Liver (tissue), 9 donors: ENCODE results near the gene PPP1R11. TPM values are rescaled to one million over a fixed set of nuclear protein-coding genes. Genes with fewer than 3 reads are reported as not detected.

Experiments used
- DNase-seq: peaks from one replicate; pipeline ENCODE4 v3.0.0-alpha.2; 2017; ENCODE audit warnings: low spot score
- H3K27ac ChIP-seq, 2 donors: one replicate each; pipeline ENCODE4 v1.7.0; 2013; ENCODE audit warnings: inconsistent platforms in 2 of 2, low read length in 2 of 2, control low read depth in 1 of 2, low read depth in 1 of 2, mild to moderate bottlenecking in 1 of 2
- H3K27me3 ChIP-seq, 4 donors: one replicate each; pipeline versions ENCODE4 v1.6.1 to v1.7.0; 2013; ENCODE audit warnings: low read length in 3 of 4, inconsistent platforms in 1 of 4, mild to moderate bottlenecking in 1 of 4, moderate library complexity in 1 of 4; ENCODE audit not compliant: control insufficient read depth in 4 of 4, insufficient read depth in 4 of 4
- H3K36me3 ChIP-seq, 4 donors: one replicate each; pipeline versions ENCODE4 v1.6.1 to v1.7.0; 2013; ENCODE audit warnings: low read length in 3 of 4, mild to moderate bottlenecking in 3 of 4, low read depth in 1 of 4, moderate library complexity in 1 of 4; ENCODE audit not compliant: control insufficient read depth in 4 of 4, insufficient read depth in 3 of 4
- H3K4me1 ChIP-seq, 4 donors: one replicate each; pipeline versions ENCODE4 v1.6.1 to v1.7.0; 2013; ENCODE audit warnings: low read length in 3 of 4, mild to moderate bottlenecking in 3 of 4, moderate library complexity in 1 of 4; ENCODE audit not compliant: control insufficient read depth in 4 of 4, insufficient read depth in 4 of 4
- H3K4me3 ChIP-seq, 3 donors: one replicate each; pipeline versions ENCODE4 v1.6.1 to v1.7.0; 2013; ENCODE audit warnings: low read length in 3 of 3, control low read depth in 1 of 3, low read depth in 1 of 3, mild to moderate bottlenecking in 1 of 3
- H3K9ac ChIP-seq, 2 donors: one replicate each; pipeline ENCODE4 v1.7.0; 2013; ENCODE audit warnings: low read length in 2 of 2, mild to moderate bottlenecking in 2 of 2, moderate library complexity in 2 of 2, control low read depth in 1 of 2, low read depth in 1 of 2
- H3K9me3 ChIP-seq, 4 donors: one replicate each; pipeline versions ENCODE4 v1.6.1 to v1.7.0; 2013; ENCODE audit warnings: low read length in 3 of 4; ENCODE audit not compliant: control insufficient read depth in 4 of 4
- ATF3 ChIP-seq: IDR thresholded peaks from 2 replicates; pipeline ENCODE4 v1.6.1; 2016; ENCODE audit warnings: antibody characterized with exemption
- CTCF ChIP-seq: fragments of 150-350 bp; IDR thresholded peaks from 2 replicates; pipeline ENCODE4 v1.5.1; 2017; ENCODE audit warnings: improper control_type of control experiment, low read depth, low read length; ENCODE audit not compliant: missing input control
- EGR1 ChIP-seq, 2 donors: IDR thresholded peaks; 2 replicates each; pipeline ENCODE4 v1.6.1; 2016 to 2018; ENCODE audit warnings: antibody characterized with exemption in 2 of 2, low read depth in 2 of 2
- FOXA2 ChIP-seq: IDR thresholded peaks from 2 replicates; pipeline ENCODE4 v1.6.1; 2016; ENCODE audit warnings: antibody characterized with exemption
- GABPA ChIP-seq, 2 donors: IDR thresholded peaks in 1 of 2; conservative IDR thresholded peaks in 1 of 2; 2 replicates each; pipeline ENCODE4 v1.6.1; 2016; ENCODE audit warnings: antibody characterized with exemption in 2 of 2, mild to moderate bottlenecking in 1 of 2, moderate library complexity in 1 of 2
- HNF4A ChIP-seq, 2 donors: conservative IDR thresholded peaks; 2 replicates each; pipeline ENCODE4 v1.6.1; 2016; ENCODE audit warnings: antibody characterized with exemption in 2 of 2, mild to moderate bottlenecking in 2 of 2
- HNF4G ChIP-seq: IDR thresholded peaks from 2 replicates; pipeline ENCODE4 v1.6.1; 2016; ENCODE audit warnings: antibody characterized with exemption
- JUND ChIP-seq, 2 donors: IDR thresholded peaks; 2 replicates each; pipeline ENCODE4 v1.6.1; 2016; ENCODE audit warnings: antibody characterized with exemption in 2 of 2
- MAX ChIP-seq: IDR thresholded peaks from 2 replicates; pipeline ENCODE4 v1.6.1; 2016; ENCODE audit warnings: antibody characterized with exemption
- NR2F2 ChIP-seq: IDR thresholded peaks from 2 replicates; pipeline ENCODE4 v1.6.1; 2016; ENCODE audit warnings: antibody characterized with exemption
- RAD21 ChIP-seq, 2 donors: IDR thresholded peaks; 2 replicates each; pipeline ENCODE4 v1.6.1; 2016; ENCODE audit warnings: antibody characterized with exemption in 2 of 2, mild to moderate bottlenecking in 2 of 2
- REST ChIP-seq: IDR thresholded peaks from 2 replicates; pipeline ENCODE4 v1.6.1; 2016; ENCODE audit warnings: antibody characterized with exemption, mild to moderate bottlenecking
- RXRA ChIP-seq, 2 donors: IDR thresholded peaks; 2 replicates each; pipeline ENCODE4 v1.6.1; 2017 to 2018; ENCODE audit warnings: antibody characterized with exemption in 2 of 2, mild to moderate bottlenecking in 1 of 2
- SP1 ChIP-seq: IDR thresholded peaks from 2 replicates; pipeline ENCODE4 v1.6.1; 2018; ENCODE audit warnings: antibody characterized with exemption, mild to moderate bottlenecking
- TAF1 ChIP-seq: conservative IDR thresholded peaks from 2 replicates; pipeline ENCODE4 v1.6.1; 2016; ENCODE audit warnings: antibody characterized with exemption, mild to moderate bottlenecking
- YY1 ChIP-seq: IDR thresholded peaks from 2 replicates; pipeline ENCODE4 v1.6.1; 2016; ENCODE audit warnings: antibody characterized with exemption, mild to moderate bottlenecking
- WGBS: extraction: QIAGEN DNeasy Blood & Tissue Kit; methylation state at CpG from one replicate; pipeline ENCODE4 v1.1.7; 2013; 5-methylcytosine and 5-hydroxymethylcytosine counted together
- polyA plus RNA-seq, 2 donors: library from polyadenylated mRNA; stranded (reverse) in 1 of 2; unstranded in 1 of 2; fragments of 200-250 nt in 1 of 2; fragments of >200 nt in 1 of 2; fragmentation: Nextera tagmentation in 1 of 2; extraction: Ambion mirVana in 1 of 2; gene quantifications; one replicate each; pipeline versions ENCODE4 v1.2.1 to v1.2.3, GENCODE V29; 2013 to 2015
- total RNA-seq, 2 donors: library from RNA; depleted of rRNA; stranded (reverse); fragments of >200 nt; gene quantifications; one replicate each; pipeline ENCODE4 v1.2.3, GENCODE V29; 2014
- donor health status: healthy.
- donor health status: healthy.
- donor health status: healthy.
- donor health status: healthy.
- donor health status: healthy.

The PPP1R11 gene
- total and polyA plus RNA-seq, 4 donors, result 7.8 to 30.9 (median 19.5) TPM

GRCh38 chr6:30061092-30061857 is 5.7 kb upstream of the PPP1R11 start, which contains the start of gene POLR1H (continued):
- TF ChIP-seq RXRA (IDR thresholded peaks at IDR 0.05) (peak; percentile 50 to 54), YY1 (peak; percentile 89), HNF4G (peak; percentile 7), FOXA2 (no peak), MAX (peak; percentile 70), SP1 (peak; percentile 55), GABPA (IDR thresholded peaks at IDR 0.05 in 1 of 2, conservative IDR thresholded peaks at IDR 0.05 in 1 of 2) (peak in 1 of 2 donors; percentile 85), NR2F2 (peak; percentile 38), TAF1 (peak; percentile 96), RAD21 (IDR thresholded peaks at IDR 0.05) (peak; percentile 26 to 48), HNF4A (conservative IDR thresholded peaks at IDR 0.05) (peak; percentile 46 to 64), ATF3 (no peak)

GRCh38 chr6:30061858-30062458 is 5.0 kb upstream of the PPP1R11 start:
- DNase-seq, result no peak
- H3K27me3 ChIP-seq, result no peaks in the 10 kb centered on the region
- peak overlapping the region; percentile 93 to 95 for H3K27ac ChIP-seq
- 48% methylated on average over 13 of the region's 13 CpGs for WGBS
- H3K9ac ChIP-seq, result peak overlapping the region; percentile 92 to 94
- TF ChIP-seq RAD21 (IDR thresholded peaks at IDR 0.05) (no peak), YY1 (no peak), EGR1 (IDR thresholded peaks at IDR 0.05; ENCODE audit: low read depth in 2 of 2) (no peak), JUND (IDR thresholded peaks at IDR 0.05) (no peak), TAF1 (no peak), REST (no peak)
- peaks cover 0 to 13% (median 8%) of the 10 kb centered on the region in 4 donors for H3K36me3 ChIP-seq
- peaks cover 4 to 40% (median 28%) of the 10 kb centered on the region in 4 donors for H3K4me1 ChIP-seq
- peak overlapping the region; percentile 52 to 97 (median 96) for H3K4me3 ChIP-seq
- no peaks in the 10 kb centered on the region for H3K9me3 ChIP-seq

GRCh38 chr6:30062471-30063178 is 4.4 kb upstream of the PPP1R11 start:
- H3K9ac ChIP-seq, result no peak overlapping the region
- WGBS, result 89% methylated on average over 7 of the region's 7 CpGs
- no peak overlapping the region for H3K27ac ChIP-seq
- TF ChIP-seq FOXA2 (no peak), EGR1 (IDR thresholded peaks at IDR 0.05; ENCODE audit: low read depth in 2 of 2) (no peak), REST (no peak), JUND (IDR thresholded peaks at IDR 0.05) (no peak), GABPA (IDR thresholded peaks at IDR 0.05 in 1 of 2, conservative IDR thresholded peaks at IDR 0.05 in 1 of 2) (no peak), ATF3 (no peak), CTCF (no peak)

More at GRCh38 chr6:30062471-30063178, 4.4 kb upstream of the PPP1R11 start:
- peak overlapping the region in 1 of 3 donors; percentile 52 for H3K4me3 ChIP-seq
- no peaks in the 10 kb centered on the region for H3K27me3 ChIP-seq
- no peak for DNase-seq
- peaks cover 0 to 7% (median 2%) of the 10 kb centered on the region in 4 donors for H3K36me3 ChIP-seq
- no peaks in the 10 kb centered on the region for H3K9me3 ChIP-seq
- peaks cover 4 to 43% (median 32%) of the 10 kb centered on the region in 4 donors for H3K4me1 ChIP-seq
